Measurements from ENCODE around the gene VAV3. TPM values are rescaled to one million over a fixed set of nuclear protein-coding genes. Genes with fewer than 3 reads are reported as not detected.
"Not testable (repeated sequence)": the region's sequence is repeated elsewhere in the genome, so short reads cannot be mapped to it uniquely, and the experiment has no call there.

Gene VAV3
- polyA plus RNA-seq, 1 donor: 4.5 TPM

DNA sequence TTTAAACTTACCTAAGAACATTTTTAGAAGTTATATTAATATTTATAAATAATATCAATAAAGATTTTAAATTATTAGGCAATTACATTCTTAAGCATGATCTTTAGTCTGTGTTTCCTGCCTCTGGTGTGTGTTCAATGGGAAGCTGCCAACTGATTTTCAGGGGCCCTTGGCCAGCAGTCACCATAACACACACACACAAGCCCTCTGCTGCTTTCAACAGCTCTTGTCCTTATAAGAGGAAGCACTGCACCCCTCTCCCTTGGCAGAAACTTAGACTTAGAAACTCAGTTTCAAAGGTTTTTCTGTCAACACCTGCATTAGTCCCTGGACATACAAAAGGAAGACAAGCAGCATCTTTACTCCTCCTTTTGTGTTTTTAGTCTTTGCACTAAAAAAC is 81.4 kb downstream of the VAV3 start:
- no peak for DNase-seq

DNA sequence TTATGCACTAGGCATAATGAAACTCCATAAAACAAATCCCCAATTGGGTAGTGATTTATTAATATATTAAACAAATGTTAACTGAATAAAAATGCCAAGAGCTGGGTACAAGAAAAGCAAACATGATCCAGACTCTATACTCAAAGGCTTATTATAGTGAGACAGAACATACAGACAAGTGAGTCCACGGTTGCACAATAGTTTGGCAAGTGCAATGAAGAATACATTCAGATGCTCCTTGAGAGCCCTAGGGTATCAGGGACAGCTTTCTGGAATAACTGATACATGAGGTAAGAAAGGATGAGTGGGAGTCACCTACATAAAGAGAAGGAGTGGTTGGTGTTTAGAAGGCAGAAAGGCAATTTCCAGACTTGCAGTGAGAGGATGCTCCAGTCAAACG is 85.1 kb downstream of the VAV3 start:
- DNase-seq: no peak

DNA sequence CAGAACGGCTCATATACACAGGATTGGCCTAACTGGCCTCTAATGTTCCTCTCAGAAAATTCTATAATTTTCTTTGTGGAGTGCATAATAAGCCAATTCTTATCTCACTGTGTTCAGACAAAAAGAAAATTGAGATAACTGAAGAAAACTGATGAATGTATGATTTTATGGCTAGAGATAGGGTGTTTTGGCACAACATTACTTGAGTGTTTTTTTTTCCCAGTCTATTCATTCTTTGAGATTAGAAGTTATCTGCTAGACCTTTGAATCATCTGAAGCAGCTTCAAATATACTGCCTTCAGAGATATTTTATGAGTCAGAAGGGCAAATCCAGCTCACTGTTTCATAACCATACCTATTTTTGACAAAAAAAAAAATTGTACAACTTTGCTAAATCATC is 85.6 kb downstream of the VAV3 start:
- no peak for DNase-seq

DNA sequence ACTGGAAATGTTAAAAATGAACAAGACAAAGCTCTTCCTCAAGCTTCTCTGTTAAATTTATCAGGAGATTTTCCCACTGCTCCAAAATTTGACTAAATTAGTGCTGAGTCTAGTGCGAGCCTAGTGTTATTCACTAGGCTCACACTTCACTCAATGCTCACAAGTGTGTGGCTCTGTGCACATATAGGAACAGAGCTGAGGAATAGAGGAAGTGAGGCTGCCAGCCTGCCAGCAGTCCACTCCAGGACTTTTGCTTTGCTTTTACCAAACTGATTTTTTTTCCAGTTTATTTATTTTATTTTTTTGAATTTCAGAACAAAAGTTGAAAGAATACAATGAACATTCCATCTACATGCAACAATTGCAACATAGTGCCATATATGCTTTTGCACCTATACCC is 87.2 kb downstream of the VAV3 start:
- no peak for DNase-seq

DNA sequence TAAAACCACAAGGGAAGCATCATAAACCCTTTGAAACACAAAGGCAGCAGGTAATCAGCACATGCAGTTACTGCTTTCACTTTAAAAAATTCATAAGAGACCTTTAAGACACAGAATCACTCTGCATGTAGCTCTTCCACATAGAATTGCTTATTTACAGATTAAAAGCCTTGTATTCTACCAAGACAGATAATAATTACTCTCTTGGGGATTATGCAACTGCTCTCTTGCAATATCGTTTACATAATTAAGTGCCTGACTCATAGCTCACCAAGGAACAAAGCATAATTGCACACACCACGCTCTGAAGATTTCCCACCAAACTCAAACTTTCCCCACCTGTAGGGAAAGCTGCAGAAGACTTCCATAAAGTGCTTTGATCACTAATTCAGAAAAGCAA is 87.9 kb downstream of the VAV3 start:
- no peak for DNase-seq

DNA sequence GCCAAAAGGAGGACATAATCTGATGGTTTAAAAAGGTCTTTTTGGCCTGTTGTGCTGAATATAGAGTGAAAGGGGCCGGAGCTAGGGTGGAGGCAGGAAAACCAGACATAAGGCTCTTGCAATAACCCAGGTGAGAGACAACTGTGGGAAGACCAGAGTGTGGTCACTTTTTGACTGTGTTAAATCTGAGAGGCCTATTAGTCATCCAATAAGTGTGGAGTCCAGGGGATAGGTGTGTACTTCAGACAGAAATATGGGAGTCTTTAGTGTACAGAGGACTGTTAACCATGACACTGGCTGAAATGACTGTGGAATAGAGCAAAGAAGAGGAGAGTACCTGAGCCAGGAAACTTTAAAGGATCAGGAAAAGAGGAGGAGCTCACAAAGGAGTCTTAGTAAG is 89.3 kb downstream of the VAV3 start:
- no peak for DNase-seq

DNA sequence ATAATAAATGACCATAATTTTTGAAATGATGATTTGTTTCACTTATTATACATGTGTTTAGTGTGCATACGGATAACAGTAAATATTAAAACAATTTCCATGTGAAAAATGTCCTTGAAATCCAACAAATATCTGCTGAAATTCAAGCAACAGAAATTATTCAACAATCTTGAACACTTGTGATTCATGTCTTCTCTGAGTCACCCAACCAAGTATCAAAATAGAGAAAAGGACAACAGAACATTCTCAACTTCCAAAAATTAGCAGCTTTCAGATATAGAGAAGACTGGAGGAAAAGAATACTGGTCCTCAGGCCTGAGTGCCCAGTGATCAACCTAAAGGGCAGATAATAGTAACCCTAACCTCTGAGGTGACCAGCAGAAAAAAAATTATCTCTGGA is 90.8 kb downstream of the VAV3 start:
- no peak for DNase-seq

DNA sequence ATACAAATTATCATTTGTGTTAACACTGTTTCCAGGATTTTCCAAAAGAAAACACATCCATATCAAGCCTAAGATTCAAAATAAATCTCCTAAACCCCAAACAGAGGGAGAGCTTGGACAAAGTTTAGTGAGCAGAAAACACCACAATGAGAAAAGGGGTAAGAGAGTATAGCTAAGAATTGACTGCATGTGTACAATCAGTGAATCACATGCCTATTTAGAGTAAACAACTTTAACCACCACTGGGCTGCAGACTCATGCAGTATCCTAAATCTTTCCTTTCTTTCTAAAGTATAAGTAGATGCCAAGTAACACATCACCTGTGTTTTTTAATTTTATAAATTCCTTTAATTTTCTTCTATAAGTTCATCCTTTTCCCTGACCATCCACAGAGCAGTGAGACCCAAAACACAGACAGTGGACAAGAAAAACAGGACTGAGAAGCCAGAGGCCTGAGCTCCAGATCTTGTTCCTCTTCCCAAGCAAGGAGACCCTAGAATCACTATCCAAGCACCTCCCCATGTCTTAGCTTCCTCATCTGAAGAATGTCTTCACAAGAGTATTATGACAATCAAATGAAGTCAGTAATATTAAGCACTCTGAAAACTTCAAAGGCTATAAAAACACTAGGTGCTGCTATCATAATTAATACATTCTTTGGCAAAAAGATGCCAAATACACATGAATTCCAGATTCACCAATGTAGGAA is 93.1 kb downstream of the VAV3 start:
- DNase-seq: no peak

DNA sequence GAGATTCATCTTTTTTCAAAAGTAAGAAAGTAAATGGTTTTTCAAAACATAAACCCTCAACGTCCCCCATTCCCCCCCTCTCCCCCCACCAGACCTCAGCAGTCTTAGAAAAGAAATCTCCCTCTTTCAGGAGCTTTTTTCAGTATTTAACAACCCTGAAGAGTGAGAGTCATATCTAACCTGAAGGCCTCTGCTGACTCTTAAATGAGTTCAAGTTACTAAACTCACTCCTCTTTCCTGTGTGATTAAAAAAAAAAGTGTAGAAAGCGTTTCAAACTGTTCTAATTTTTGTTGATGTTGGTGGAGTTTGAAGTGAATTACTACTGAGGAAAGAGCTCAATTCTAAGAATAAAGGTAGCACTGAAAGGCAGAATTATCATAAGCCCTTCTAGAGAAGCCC is 93.7 kb downstream of the VAV3 start:
- DNase-seq: no peak

DNA sequence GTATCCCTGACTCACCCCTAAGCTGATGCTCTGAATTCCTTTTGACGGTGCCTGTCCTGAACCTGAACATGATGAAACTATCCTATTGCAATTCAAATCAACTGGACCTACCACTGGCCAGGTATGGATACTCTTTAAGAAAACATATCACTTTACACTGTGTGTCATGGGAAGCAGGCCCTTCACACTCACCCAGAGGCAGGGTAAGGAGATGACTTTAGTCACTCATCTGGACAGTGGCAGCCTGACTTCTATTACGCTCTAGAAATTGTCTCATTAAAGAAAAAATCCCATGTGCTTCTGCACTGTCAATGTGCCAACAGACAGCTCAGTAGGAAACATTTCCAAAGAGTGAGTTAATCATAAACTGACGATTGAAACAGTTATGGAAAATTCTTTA is 94.3 kb downstream of the VAV3 start:
- peak; percentile 27 for DNase-seq

DNA sequence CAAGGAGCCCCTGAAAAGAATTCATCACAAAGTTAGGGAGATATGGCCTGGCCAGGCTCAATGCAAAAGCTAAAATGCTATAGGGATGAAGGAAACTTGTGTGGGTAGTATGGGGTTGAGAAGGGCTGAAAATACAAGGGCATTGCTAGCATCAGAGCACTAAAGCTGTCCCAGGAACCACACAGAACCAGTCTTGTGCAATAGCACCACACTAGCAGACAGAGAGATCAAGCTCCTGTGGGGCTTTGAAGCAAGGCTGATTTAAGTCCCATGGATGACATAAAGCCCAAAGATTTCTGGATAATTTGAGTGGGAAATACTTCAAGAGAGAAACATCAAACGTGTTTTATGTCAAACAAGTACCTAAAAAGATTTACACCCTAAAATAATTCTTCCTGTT is 97.1 kb downstream of the VAV3 start:
- no peak for DNase-seq

DNA sequence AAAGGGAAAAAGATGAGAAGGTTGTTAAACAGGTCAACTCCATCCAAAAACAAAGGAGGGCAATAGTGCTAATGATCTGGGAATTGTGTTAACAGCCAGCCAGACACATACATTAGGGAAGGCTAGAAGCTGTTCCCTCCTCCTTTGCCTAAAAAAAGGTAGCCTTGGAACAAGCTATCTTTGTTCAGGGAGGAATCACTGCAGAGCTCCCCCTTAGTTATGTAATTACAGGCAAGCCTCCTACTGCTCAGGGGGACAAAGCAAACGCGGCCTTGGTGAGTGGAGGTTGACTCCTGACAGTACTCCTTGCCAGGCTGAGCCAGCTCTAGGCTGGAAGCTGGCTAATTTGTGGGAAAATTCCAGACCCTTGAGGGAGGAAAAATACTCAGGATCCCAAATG is 97.6 kb downstream of the VAV3 start:
- DNase-seq: no peak

DNA sequence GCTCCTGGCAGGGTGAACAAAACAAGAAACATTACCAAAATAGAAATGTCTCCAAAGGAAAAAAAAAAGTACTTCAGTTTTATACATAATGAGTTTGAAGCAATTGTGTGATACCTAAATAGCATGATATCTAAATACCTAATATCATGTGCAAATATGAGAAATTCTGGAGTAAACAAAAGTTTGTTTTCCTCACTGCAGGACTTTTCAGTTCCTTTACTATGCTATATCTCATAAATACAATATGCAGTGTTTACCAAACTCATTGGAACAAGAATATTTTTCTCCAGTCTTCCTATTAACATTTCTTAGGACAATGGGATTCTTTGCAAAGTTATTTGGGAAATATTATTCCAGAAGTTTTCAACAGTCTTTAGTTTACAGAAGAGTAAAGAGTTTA is 98.1 kb downstream of the VAV3 start:
- no peak for DNase-seq

DNA sequence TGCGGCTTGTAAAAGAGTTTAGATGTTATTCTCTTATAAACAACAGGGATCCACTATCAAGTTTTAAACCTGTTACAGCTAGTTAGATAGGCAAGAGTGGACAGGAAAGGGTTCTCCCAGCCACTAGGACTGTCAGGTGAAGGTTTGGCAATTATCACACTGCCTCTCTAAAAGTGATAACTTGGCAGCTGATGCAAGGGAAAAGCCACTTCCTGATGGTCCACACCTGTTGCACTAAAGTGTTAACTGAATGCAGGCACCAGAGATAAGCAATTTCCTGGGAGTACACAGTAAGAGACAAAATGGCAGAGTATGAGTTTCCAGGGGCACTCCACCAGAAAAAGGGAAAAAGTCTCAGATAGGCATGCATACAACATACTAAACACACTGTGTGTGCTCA is 99.4 kb downstream of the VAV3 start:
- DNase-seq: no peak

DNA sequence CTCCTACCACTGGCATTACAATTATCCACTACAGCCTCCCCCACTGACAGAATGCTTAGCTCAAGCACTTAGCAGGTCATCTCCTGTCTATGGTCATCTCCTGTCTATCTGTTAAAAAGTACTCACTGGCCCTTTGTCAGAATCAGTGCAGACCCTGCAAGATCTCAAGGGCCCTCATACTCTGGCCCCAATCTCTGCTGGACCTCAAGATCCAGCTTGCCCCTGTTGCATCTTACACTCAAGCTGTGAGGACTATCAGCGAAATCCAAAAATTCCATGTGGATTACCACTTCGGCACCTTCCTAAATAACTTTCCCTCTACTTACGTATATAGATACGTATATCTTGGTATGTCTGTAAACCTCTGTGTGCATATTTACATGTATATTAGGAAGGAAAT is 101.6 kb downstream of the VAV3 start:
- no peak for DNase-seq

DNA sequence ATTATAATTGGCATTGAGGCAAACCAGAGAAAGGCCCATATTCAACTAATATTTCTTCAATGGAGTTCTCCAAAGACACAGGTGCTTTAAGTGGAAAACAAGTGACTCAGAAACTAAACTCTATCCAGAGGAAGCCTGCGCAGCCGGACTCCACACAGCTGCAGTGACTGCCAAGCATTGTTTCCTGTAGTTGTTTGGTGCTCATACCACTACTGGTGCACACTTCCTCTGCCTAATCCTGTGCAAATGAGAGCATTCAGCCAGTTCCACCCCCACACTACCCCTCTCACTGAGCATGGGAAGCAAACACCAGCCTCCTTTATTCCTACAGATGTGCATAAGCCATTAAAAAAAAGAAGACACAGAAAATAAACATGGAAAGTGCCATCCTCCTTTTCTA is 102.9 kb downstream of the VAV3 start:
- DNase-seq: no peak

DNA sequence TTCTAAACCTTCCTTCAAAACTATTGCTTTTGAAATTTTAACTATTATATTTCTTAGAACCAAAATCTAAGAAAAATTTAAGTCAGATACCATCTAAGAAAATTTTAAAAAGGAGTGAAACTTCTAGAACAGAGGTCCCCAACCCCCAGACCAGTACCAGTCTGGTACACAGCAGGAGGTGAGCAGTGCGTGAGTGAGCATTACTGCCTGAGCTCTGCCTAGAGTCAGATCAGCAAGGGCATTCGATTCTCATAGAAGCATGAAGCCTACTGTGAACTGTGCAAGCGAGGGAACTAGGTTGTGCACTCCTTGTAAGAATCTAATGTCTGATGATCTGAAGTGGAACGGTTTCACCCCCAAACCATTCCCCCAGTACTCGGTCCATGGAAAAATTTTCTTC is 106.7 kb downstream of the VAV3 start:
- no peak for DNase-seq

DNA sequence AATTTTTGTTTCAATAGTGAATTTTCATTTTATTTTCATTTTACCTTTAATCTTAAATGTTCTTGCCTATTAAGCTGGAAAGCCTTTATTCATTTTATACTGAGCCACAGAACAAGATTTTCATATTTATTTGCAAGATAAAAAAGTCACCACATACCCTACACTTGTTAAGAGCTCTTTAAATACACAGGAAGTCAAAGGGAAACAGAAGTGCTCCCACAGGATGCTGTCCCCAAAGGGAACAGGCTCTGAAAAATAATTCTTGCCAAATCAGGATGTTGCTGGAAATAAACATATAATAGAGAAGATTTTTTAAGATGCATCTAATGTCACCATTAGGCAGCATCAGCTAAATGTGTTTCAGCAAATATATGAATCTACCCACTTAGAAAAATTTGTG is 113.6 kb downstream of the VAV3 start:
- DNase-seq: no peak

DNA sequence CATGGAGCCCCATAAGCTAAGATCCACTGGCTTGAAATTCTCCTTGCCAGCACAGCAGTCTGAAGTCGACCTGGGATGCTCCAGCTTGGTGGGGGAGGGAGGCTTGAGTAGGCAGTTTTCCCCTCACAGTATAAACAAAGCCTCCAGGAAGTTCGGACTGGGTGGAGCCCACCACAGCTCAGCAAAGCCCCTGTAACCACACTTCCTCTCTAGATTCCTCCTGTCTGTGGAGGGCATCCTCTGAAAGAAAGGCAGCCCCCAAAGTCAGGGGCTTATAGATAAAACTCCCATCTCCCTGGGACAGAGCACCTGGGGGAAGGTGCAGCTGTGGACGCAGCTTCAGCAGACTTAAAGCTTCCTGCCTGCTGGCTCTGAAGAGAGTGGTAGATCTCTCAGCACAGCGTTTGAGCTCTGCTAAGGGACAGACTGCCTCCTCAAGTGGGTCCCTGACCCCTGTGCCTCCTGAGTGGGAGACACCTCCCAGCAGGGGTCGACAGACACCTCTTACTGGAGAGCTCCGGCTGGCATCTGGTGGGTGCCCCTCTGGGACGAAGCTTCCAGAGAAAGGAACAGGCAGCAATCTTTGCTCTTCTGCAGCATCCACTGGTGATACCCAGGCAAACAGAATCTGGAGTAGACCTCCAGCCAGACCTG is 120.3 kb downstream of the VAV3 start:
- DNase-seq: not testable (repeated sequence)

DNA sequence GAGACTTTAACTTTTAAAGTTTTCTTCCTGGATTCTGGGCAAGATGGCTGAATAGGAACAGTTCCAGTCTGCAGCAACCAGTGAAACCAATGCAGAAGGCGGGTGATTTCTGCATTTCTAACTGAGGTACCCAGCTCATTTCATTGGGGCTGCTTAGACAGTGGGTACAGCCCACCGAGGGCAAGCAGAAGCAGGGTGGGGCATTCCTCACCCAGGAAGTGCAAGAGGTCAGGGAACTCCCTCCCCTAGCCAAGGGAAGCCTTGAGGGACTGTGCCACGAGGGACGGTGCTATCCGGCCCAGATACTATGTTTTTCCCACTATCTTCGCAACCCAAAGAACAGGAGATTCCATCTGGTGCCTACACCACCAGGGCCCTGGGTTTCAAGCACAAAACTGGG is 121.0 kb downstream of the VAV3 start:
- no peak for DNase-seq

DNA sequence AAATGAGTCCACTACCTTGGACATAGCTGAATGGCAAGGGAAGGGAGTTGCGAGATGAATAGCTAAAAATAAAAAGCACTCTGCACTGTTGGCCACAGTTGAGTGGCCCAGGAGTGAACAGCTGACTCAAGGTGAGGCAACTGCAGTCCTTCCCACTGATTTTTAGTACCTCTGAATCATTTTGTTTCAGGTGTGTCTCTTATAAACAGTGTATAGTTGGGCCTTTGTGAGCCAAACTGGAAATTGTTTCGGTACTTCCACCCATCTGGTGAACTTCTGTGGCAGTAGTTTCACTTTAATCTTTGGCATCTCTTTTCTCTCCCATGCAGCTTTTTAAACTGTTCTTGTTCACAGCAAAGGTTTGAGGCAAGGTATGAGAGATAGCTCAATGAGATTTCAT is 122.7 kb downstream of the VAV3 start:
- no peak for DNase-seq

DNA sequence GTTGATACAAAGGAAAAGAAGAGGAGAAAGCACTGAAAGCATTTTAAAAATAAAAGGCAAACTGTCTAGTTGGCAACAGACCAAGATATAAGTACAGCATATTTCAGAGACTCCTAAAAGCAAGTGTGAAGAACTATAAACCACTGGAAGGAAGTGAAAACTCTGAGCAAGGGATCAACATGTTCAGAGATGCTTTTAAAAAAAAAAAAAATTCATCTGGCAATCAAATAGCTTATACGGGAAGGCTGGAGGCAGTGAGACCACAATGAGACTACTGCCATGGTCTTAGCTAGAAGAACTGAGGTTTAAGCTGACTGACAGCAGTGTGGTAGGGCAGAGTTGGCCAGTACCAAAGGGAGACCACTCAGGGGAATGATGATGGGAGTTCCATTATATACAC is 124.3 kb downstream of the VAV3 start:
- DNase-seq: no peak

DNA sequence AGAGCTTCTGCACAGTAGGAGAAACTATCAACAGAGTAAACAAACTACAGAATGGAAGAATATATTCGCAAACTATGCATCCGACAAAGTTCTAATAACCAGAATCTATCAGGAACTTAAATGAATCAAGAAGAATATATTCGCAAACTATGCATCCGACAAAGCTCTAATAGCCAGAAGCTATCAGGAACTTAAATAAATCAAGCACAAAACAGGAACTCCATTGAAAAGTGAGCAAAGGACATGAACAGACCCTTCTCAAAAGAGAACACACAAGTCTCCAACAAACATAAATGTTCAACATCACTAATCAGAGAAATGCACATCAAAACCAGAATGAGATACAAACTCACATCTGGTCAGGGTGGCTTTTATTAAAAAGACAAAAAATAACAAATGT is 126.9 kb downstream of the VAV3 start:
- DNase-seq: no peak

DNA sequence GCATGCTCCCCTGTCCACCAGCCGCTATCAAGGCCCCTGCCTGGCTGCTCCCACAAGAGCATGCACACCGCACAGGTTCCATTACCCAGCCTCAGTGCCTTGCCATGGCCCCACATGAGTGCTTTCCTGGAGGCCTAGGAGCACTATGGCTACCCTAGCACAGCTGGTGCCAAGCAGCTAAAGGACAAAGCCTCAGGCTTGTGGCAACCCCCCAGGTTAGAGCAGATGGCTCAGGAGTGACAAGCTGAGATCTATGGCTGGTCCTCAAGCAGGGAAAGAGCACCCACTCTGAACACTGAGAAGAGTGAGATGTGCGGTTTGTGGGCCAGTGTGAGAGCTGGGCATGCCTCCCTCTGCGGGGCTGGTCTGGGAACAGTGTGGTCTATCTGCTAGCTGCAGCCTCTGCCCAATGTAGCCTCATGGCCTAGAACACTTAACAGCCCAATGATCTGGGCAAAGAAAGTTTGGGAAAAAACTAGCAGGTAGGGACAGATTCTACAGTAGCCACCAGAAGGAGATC is 129.8 kb downstream of the VAV3 start:
- DNase-seq: no peak

DNA sequence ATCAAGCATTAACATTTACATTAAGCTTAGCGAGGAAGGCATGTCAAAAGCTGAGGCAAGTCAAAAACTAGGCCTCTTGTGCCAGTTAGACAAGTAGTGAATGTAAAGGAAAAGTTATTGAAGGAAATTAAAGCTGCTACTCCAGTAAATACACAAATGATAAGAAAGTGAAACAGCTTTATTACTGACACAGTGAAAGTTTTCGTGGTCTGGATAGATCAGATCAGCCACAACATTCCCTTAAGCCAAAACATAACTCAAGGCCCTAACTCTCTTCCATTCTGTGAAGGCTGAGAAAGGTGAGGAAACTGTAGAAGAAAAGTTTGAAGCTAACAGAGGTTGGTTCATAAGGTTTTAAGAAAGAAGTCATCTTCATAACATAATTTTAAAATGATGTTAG is 131.9 kb downstream of the VAV3 start:
- DNase-seq: no peak

All from hindlimb muscle (tissue), 1 donor.